HUES48 (cell line): ENCODE data around the gene CD248.
"Not testable (repeated sequence)": the region's sequence is repeated elsewhere in the genome, so short reads cannot be mapped to it uniquely, and the experiment has no call there.

ENCODE experiments used
- H3K27ac ChIP-seq: one replicate; pipeline ENCODE4 v1.7.0; 2013; ENCODE audit warnings: low read depth, low read length, inconsistent platforms
- H3K27me3 ChIP-seq: 2 replicates; pipeline ENCODE4 v1.6.1; 2013; ENCODE audit warnings: mild to moderate bottlenecking, low read length; ENCODE audit not compliant: control insufficient read depth, insufficient read depth
- H3K36me3 ChIP-seq: 2 replicates; pipeline ENCODE4 v1.6.1; 2013; ENCODE audit warnings: low read length; ENCODE audit not compliant: control insufficient read depth, insufficient read depth
- H3K4me1 ChIP-seq: 2 replicates; pipeline ENCODE4 v1.6.1; 2013; ENCODE audit warnings: mild to moderate bottlenecking, low read length; ENCODE audit not compliant: control insufficient read depth, insufficient read depth
- H3K4me3 ChIP-seq: 2 replicates; pipeline ENCODE4 v1.5.1; 2013; ENCODE audit warnings: mild to moderate bottlenecking, low read depth, low read length
- H3K9ac ChIP-seq: 2 replicates; pipeline ENCODE4 v1.6.1; 2013; ENCODE audit warnings: mild to moderate bottlenecking, low read depth, low read length, moderate library complexity
- H3K9me3 ChIP-seq: 2 replicates; pipeline ENCODE4 v1.6.1; 2013; ENCODE audit warnings: low read length; ENCODE audit not compliant: control insufficient read depth, insufficient read depth

The CD248 gene

GRCh38 chr11:66315921-66316811 lies 678 bp downstream of the CD248 start:
- H3K36me3 ChIP-seq = no peaks in the 10 kb centered on the region
- H3K27me3 ChIP-seq = no peaks in the 10 kb centered on the region; the same call in 1 of the 2 replicates
- no peak overlapping the region for H3K9ac ChIP-seq
- H3K9me3 ChIP-seq = no peaks in the 10 kb centered on the region
- H3K27ac ChIP-seq = no peak overlapping the region
- H3K4me1 ChIP-seq = peaks cover 20% of the 10 kb centered on the region
- no peak overlapping the region for H3K4me3 ChIP-seq

GRCh38 chr11:66315498-66315885 lies 1.4 kb downstream of the CD248 start:
- Histone ChIP-seq H3K4me3 (no peak overlapping the region), H3K27me3 (no peaks in the 10 kb centered on the region; the same call in 1 of the 2 replicates), H3K36me3 (no peaks in the 10 kb centered on the region), H3K9me3 (no peaks in the 10 kb centered on the region), H3K9ac (no peak overlapping the region), H3K4me1 (peaks cover 20% of the 10 kb centered on the region), H3K27ac (no peak overlapping the region)

- Histone ChIP-seq H3K4me3 (no peak overlapping the region), H3K27ac (no peak overlapping the region), H3K27me3 (no peaks in the 10 kb centered on the region; the same call in 1 of the 2 replicates), H3K9ac (no peak overlapping the region), H3K36me3 (no peaks in the 10 kb centered on the region), H3K4me1 (peaks cover 20% of the 10 kb centered on the region), H3K9me3 (no peaks in the 10 kb centered on the region)
These were observed 2.0 kb downstream of the CD248 start for GRCh38 chr11:66314561-66315497.

- Histone ChIP-seq H3K36me3 (no peaks in the 10 kb centered on the region), H3K4me1 (peaks cover 20% of the 10 kb centered on the region), H3K27ac (no peak overlapping the region), H3K4me3 (no peak overlapping the region; the same call in 1 of the 2 replicates), H3K27me3 (no peaks in the 10 kb centered on the region; the same call in 1 of the 2 replicates), H3K9me3 (no peaks in the 10 kb centered on the region), H3K9ac (no peak overlapping the region)
These were observed 2.7 kb downstream of the CD248 start for GRCh38 chr11:66314186-66314501.

GRCh38 chr11:66313321-66314185 lies 3.3 kb downstream of the CD248 start:
- no peaks in the 10 kb centered on the region; the same call in 1 of the 2 replicates for H3K27me3 ChIP-seq
- peaks cover 19% of the 10 kb centered on the region for H3K4me1 ChIP-seq
- H3K27ac ChIP-seq = peak overlapping the region; percentile 86

GRCh38 chr11:66312549-66313320 lies 4.1 kb downstream of the CD248 start:
- Histone ChIP-seq H3K36me3 (no peaks in the 10 kb centered on the region), H3K4me1 (peaks cover 11% of the 10 kb centered on the region), H3K9me3 (no peaks in the 10 kb centered on the region), H3K4me3 (peak overlapping the region; percentile 63), H3K27me3 (no peaks in the 10 kb centered on the region; the same call in 1 of the 2 replicates), H3K27ac (peak overlapping the region; percentile 86), H3K9ac (peak overlapping the region; percentile 30; the same call in 1 of the 2 replicates)

More at GRCh38 chr11:66313321-66314185, 3.3 kb downstream of the CD248 start:
- Histone ChIP-seq H3K9ac (peak overlapping the region; percentile 30; the same call in 1 of the 2 replicates), H3K36me3 (no peaks in the 10 kb centered on the region), H3K9me3 (no peaks in the 10 kb centered on the region), H3K4me3 (peak overlapping the region; percentile 59)

GRCh38 chr11:66311965-66312548 lies 4.8 kb downstream of the CD248 start:
- Histone ChIP-seq H3K9me3 (no peaks in the 10 kb centered on the region), H3K27ac (peak overlapping the region; percentile 62), H3K36me3 (no peaks in the 10 kb centered on the region), H3K4me3 (peak overlapping the region; percentile 63), H3K4me1 (peaks cover 8% of the 10 kb centered on the region), H3K27me3 (no peaks in the 10 kb centered on the region; the same call in 1 of the 2 replicates), H3K9ac (no peak overlapping the region)

GRCh38 chr11:66311470-66311964 lies 5.3 kb downstream of the CD248 start:
- Histone ChIP-seq H3K27me3 (no peaks in the 10 kb centered on the region; the same call in 1 of the 2 replicates), H3K9ac (no peak overlapping the region), H3K9me3 (no peaks in the 10 kb centered on the region), H3K4me1 (peaks cover 8% of the 10 kb centered on the region), H3K27ac (peak overlapping the region; percentile 62), H3K4me3 (peak overlapping the region; percentile 63), H3K36me3 (no peaks in the 10 kb centered on the region)

- H3K27ac ChIP-seq, H3K4me3 ChIP-seq, H3K36me3 ChIP-seq, H3K4me1 ChIP-seq, H3K27me3 ChIP-seq, H3K9ac ChIP-seq, H3K9me3 ChIP-seq: not testable (repeated sequence)
These were observed 5.9 kb downstream of the CD248 start for GRCh38 chr11:66310803-66311440.
